Endothelial cell of umbilical vein (primary cell): ENCODE results near the gene NDUFS6. TPM values are rescaled to one million over a fixed set of nuclear protein-coding genes. Genes with fewer than 3 reads are reported as not detected.

Experiments
- BruUV-seq: library from RNA; stranded (reverse); fragments of 400-500 nt; replicated peaks from 2 replicates; lab custom pipeline; 2021; lab: Mats Ljungman, UMichigan
- CTCF ChIA-PET: fragments of 300-600, 350-600 bp; sonication (Branson Sonifier 250); formaldehyde crosslinking; loops from one replicate; lab custom pipeline; 2021; ENCODE audit warnings: antibody characterized with exemption, inconsistent platforms; lab: Charles Lee
- POLR2A ChIA-PET: fragments of 300-600, 350-600 bp; sonication (Branson Sonifier 250); formaldehyde crosslinking; loops from one replicate; lab custom pipeline; 2021; ENCODE audit warnings: antibody characterized with exemption, inconsistent platforms; lab: Charles Lee
- DNase-seq: peaks from one replicate; pipeline ENCODE4 v3.0.0-alpha.2; 2011; ENCODE audit warnings: low read depth, low spot score
- FAIRE-seq: peaks from 2 replicates; lab custom pipeline; 2011; peaks lifted over from hg19 to GRCh38; lab: Jason Lieb, UNC
- H2AFZ ChIP-seq: 2 replicates; pipeline ENCODE4 v1.6.0; 2012; ENCODE audit warnings: low read depth, low read length, control low read depth, inconsistent platforms
- H3K27ac ChIP-seq: 2 replicates; pipeline ENCODE4 v1.5.1; 2011; ENCODE audit warnings: low read depth, mild to moderate bottlenecking, control low read depth, low read length, moderate library complexity; ENCODE audit not compliant: insufficient read depth
- H3K27me3 ChIP-seq, 2 experiments: 2 replicates each; pipeline versions ENCODE4 v1.6.0 to v1.6.1; 2011; ENCODE audit warnings: low read length in 2 of 2, mixed read lengths in 1 of 2; ENCODE audit not compliant: control insufficient read depth in 2 of 2, insufficient read depth in 2 of 2
- H3K36me3 ChIP-seq, 2 experiments: 2 replicates in 1 of 2; 3 replicates in 1 of 2; pipeline ENCODE4 v1.5.1; 2011; ENCODE audit warnings: low read length in 2 of 2, mild to moderate bottlenecking in 1 of 2, moderate library complexity in 1 of 2; ENCODE audit not compliant: control insufficient read depth in 2 of 2, insufficient read depth in 2 of 2; ENCODE audit errors: extremely low read depth in 1 of 2
- H3K4me1 ChIP-seq: 3 replicates; pipeline ENCODE4 v1.5.1; 2011; ENCODE audit warnings: mild to moderate bottlenecking, low read length; ENCODE audit not compliant: control insufficient read depth, insufficient read depth; ENCODE audit errors: extremely low read depth
- H3K4me2 ChIP-seq: 2 replicates; pipeline ENCODE4 v1.6.1; 2011; ENCODE audit warnings: low read length, control low read depth, mixed read lengths; ENCODE audit not compliant: insufficient read depth
- H3K4me3 ChIP-seq, 3 experiments: fragments of 200-600 bp in 1 of 3; sonication (generic), shearing (Covaris generic) in 1 of 3; replicated peaks in 1 of 3; 2 replicates each; pipeline ENCODE4 v1.5.1; 2011 to 2016; ENCODE audit warnings: control low read depth in 3 of 3, low read length in 3 of 3, mild to moderate bottlenecking in 2 of 3, inconsistent platforms in 1 of 3, low read depth in 1 of 3, moderate library complexity in 1 of 3; ENCODE audit not compliant: insufficient read depth in 1 of 3
- H3K79me2 ChIP-seq: 2 replicates; pipeline ENCODE4 v1.6.0; 2012; ENCODE audit warnings: low read length, inconsistent platforms; ENCODE audit not compliant: control insufficient read depth, insufficient read depth
- H3K9ac ChIP-seq: replicated peaks from 2 replicates; pipeline ENCODE3; 2011; ENCODE audit warnings: low read length, control low read depth; ENCODE audit not compliant: insufficient read depth; ENCODE audit errors: extremely low read depth
- H3K9me1 ChIP-seq: replicated peaks from 3 replicates; pipeline ENCODE4 v1.6.0; 2011; ENCODE audit warnings: mild to moderate bottlenecking, low read length; ENCODE audit not compliant: control insufficient read depth, insufficient read depth; ENCODE audit errors: extremely low read depth
- H3K9me3 ChIP-seq: replicated peaks from 2 replicates; pipeline ENCODE4 v1.5.1; 2012; ENCODE audit warnings: low read length, inconsistent platforms; ENCODE audit not compliant: control insufficient read depth, insufficient read depth
- H4K20me1 ChIP-seq: replicated peaks from 2 replicates; pipeline ENCODE3; 2011; ENCODE audit warnings: mild to moderate bottlenecking, low read length; ENCODE audit not compliant: control insufficient read depth, insufficient read depth; ENCODE audit errors: extremely low read depth
- CTCF ChIP-seq, 2 donors: IDR thresholded peaks; 1 replicate in 1 of 2; 2 replicates in 1 of 2; pipeline ENCODE4 v1.5.1; 2011; ENCODE audit warnings: low read length in 2 of 2, mild to moderate bottlenecking in 2 of 2, moderate library complexity in 2 of 2, control low read depth in 1 of 2, inconsistent platforms in 1 of 2, low read depth in 1 of 2; ENCODE audit not compliant: insufficient read depth in 1 of 2; ENCODE audit errors: extremely low read depth in 1 of 2
- EZH2 ChIP-seq: IDR thresholded peaks from 2 replicates; pipeline ENCODE4 v1.6.1; 2012; ENCODE audit warnings: borderline replicate concordance, low read depth, mild to moderate bottlenecking, moderate library complexity, low read length, inconsistent platforms; ENCODE audit not compliant: severe bottlenecking
- FOS ChIP-seq: IDR thresholded peaks from 2 replicates; pipeline ENCODE4 v1.6.1; 2011; ENCODE audit warnings: mild to moderate bottlenecking, low read length, moderate library complexity, borderline replicate concordance; ENCODE audit not compliant: insufficient read depth
- GATA2 ChIP-seq: IDR thresholded peaks from 2 replicates; pipeline ENCODE4 v1.7.0; 2011; ENCODE audit warnings: low read depth, mild to moderate bottlenecking, moderate library complexity, mixed read lengths, low read length; ENCODE audit not compliant: insufficient read length, insufficient read depth
- JUN ChIP-seq: IDR thresholded peaks from 2 replicates; pipeline ENCODE4 v1.6.1; 2011; ENCODE audit warnings: borderline replicate concordance, low read depth; ENCODE audit not compliant: insufficient read length, insufficient read depth
- MAX ChIP-seq: IDR thresholded peaks from 2 replicates; pipeline ENCODE4 v1.6.1; 2011; ENCODE audit not compliant: insufficient read depth, insufficient read length
- MYC ChIP-seq: IDR thresholded peaks from one replicate; pipeline ENCODE4 v1.6.1; 2011; ENCODE audit warnings: mild to moderate bottlenecking, low read depth, low read length
- POLR2A ChIP-seq: IDR thresholded peaks from 2 replicates; pipeline ENCODE4 v1.6.1; 2012; ENCODE audit warnings: low read depth, mild to moderate bottlenecking, control low read depth, low read length
- POLR2AphosphoS5 ChIP-seq: IDR thresholded peaks from 2 replicates; pipeline ENCODE4 v1.6.1; 2012; ENCODE audit warnings: low read depth, mild to moderate bottlenecking, control low read depth, low read length, moderate library complexity; ENCODE audit not compliant: insufficient read depth
- dilution Hi-C: fragments of 300-500 bp; cut with MboI; formaldehyde crosslinking; loops from one replicate; pipeline ENCODE4 v1.15.0; 2019; ENCODE audit warnings: low sequenced_read_pairs; ENCODE audit not compliant: extremely low pct_ligation_motif_present
- intact Hi-C: fragments of 100-400 bp; cut with micrococcal nuclease; formaldehyde crosslinking; loops from one replicate; pipeline ENCODE4 v1.10.0; 2022
- polyA plus RNA-seq, 4 experiments: library from polyadenylated mRNA; depleted of rRNA in 3 of 4; stranded (reverse) in 3 of 4; unstranded in 1 of 4; fragments of >200 nt; gene quantifications; 2 replicates each; pipeline versions ENCODE4 v1.2.1 to v1.2.3, GENCODE V29; 2011 to 2012; ENCODE audit warnings: missing spikeins in 1 of 4
- total RNA-seq: library from RNA; stranded (reverse); gene quantifications from 2 replicates; pipeline ENCODE4 v1.2.3, GENCODE V29; 2021

NDUFS6 gene
- total and polyA plus RNA-seq, 2 donors (not counting 3 experiments of a cell fraction or from before 2014, with no cell fraction given): 42.5 to 127 TPM

DNA sequence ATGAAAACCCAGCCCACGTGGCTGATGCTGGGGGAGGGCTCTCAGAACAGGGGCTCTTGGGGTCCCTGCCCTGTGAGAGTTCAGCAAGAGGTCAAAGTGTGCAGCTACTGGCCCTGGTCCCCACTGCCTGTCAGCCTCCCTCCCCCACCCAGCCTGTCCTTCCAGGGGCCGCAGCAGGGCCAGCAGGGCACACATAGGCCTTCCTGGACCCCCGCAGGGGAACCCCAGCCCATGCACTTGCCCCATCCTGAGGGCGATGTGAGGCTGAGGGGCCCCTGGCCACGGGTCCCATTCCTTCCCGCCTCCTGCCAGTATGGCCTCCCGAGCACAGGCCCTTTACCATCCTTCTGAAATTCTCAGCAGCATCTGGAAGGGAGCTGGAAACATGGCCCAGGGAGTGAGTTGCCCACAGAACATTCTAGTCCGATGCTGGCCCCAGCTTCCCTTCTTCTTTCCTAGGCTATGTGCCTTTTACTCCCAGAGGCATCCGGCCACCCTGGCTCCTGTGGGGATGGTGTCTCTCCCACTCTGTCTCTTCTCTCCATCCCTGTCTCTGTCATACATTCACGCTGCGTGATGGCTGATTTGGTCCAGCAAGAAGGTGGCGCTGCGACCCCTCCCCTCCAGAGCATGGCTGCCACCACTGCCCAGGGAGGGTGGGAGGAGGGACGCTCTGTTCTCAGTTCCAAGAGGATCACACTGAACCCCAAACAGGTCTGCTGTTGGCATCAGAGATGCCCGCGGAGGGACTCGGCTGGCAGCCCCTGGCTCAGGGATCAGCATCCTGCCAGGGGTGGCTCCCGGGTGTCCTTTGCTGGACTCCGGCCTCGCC, 21.2 kb upstream of the NDUFS6 start:
- no peak for TF ChIP-seq FOS
- no peak for TF ChIP-seq POLR2A
- no peak for TF ChIP-seq MAX
- no peak for TF ChIP-seq GATA2
- no peak for TF ChIP-seq JUN
- TF ChIP-seq EZH2: no peak
- TF ChIP-seq CTCF (IDR thresholded peaks at IDR 0.05; ENCODE audit: extremely low read depth in 1 of 2, insufficient read depth in 1 of 2, low read depth in 1 of 2, low read length in 2 of 2): no peak
- no peak for TF ChIP-seq POLR2AphosphoS5
- no peak for TF ChIP-seq MYC
- intact Hi-C loops (no loop called here), dilution Hi-C loops (no loop called here)
- H3K9me1 ChIP-seq: no peaks in the 10 kb centered on the region
- no peak overlapping the region for H2AFZ ChIP-seq
- ChIA-PET POLR2A (no interaction called here), CTCF (no interaction called here)
- no peak for FAIRE-seq
- DNase-seq: no peak
- H3K9ac ChIP-seq: no peak overlapping the region
- H3K27me3 ChIP-seq: peaks cover 0 to 3% of the 10 kb centered on the region in 2 experiments
- H3K4me2 ChIP-seq: no peak overlapping the region
- H3K27ac ChIP-seq: no peak overlapping the region
- H3K4me1 ChIP-seq: no peaks in the 10 kb centered on the region
- H4K20me1 ChIP-seq: no peaks in the 10 kb centered on the region
- H3K4me3 ChIP-seq: no peak overlapping the region
- H3K79me2 ChIP-seq: no peaks in the 10 kb centered on the region
- no TSS peak for BruUV-seq
- no peaks in the 10 kb centered on the region for H3K9me3 ChIP-seq
- no peaks in the 10 kb centered on the region for H3K36me3 ChIP-seq
